AG08395 (cell line): ENCODE data around the gene TBC1D9B.

ENCODE experiments used
- DNase-seq: peaks from one replicate; pipeline ENCODE4 v3.0.0; 2012; ENCODE audit warnings: mixed read lengths, low spot score

TBC1D9B gene

GRCh38 chr5:179906795-179907555 is 722 bp downstream of the TBC1D9B start:
- peak; percentile 26 for DNase-seq

DNA sequence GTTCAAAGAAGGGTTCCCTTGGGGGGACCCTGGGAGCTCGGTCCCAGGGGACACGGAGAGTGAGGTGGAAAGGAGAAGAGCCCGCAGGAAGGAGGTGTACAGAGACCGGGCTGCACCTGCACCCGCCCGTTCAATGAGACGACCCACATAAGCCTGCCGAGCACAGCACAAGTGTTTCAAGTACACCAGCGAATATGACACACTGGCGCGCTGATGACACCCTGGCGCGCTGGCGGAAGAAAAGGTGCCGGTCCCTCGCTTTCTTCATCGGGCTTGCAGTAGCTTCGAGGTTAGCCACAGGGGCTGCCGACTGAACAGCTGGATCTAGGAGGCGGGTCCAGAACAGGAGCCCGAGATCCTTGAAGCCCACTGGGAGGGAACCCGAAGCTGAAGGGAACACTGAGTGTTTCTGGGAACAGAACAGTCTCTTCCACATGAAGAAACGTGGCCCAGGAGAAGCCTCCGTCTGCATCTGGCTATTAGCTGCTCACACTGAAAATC is 1.4 kb downstream of the TBC1D9B start:
- no peak for DNase-seq

- no peak for DNase-seq
Observed at GRCh38 chr5:179905161-179905560, 2.5 kb downstream of the TBC1D9B start.

GRCh38 chr5:179904463-179905160 is 3.1 kb downstream of the TBC1D9B start:
- DNase-seq: no peak

GRCh38 chr5:179902763-179903158 is 4.9 kb downstream of the TBC1D9B start:
- no peak for DNase-seq

- no peak for DNase-seq
Observed at GRCh38 chr5:179901915-179902762, 5.6 kb downstream of the TBC1D9B start.

DNA sequence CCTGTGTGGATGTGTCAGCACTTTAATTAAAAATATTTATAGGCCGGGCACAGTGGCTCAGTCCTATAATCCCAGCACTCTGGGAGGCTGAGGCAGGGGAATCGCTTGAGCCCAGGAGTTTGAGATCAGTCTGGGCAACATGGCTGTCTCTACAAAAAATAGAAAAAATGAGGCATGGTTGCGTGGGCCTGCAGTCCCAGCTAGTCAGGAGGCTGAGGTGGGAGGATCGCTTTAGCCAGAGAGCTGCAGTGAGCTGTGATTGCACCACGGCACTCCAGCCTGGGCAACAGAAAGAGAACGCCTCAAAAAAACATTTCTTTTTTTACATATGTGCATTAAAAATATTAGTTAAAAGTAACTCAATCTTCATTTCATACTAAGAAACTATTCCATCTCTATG is 6.2 kb downstream of the TBC1D9B start:
- DNase-seq: no peak

GRCh38 chr5:179900711-179901110 is 7.0 kb downstream of the TBC1D9B start:
- DNase-seq: no peak

- DNase-seq: no peak
Observed at GRCh38 chr5:179900206-179900605, 7.5 kb downstream of the TBC1D9B start.

- no peak for DNase-seq
Observed at GRCh38 chr5:179895861-179896260, 11.8 kb downstream of the TBC1D9B start.

GRCh38 chr5:179893958-179894895 is 13.5 kb downstream of the TBC1D9B start:
- DNase-seq: no peak

DNA sequence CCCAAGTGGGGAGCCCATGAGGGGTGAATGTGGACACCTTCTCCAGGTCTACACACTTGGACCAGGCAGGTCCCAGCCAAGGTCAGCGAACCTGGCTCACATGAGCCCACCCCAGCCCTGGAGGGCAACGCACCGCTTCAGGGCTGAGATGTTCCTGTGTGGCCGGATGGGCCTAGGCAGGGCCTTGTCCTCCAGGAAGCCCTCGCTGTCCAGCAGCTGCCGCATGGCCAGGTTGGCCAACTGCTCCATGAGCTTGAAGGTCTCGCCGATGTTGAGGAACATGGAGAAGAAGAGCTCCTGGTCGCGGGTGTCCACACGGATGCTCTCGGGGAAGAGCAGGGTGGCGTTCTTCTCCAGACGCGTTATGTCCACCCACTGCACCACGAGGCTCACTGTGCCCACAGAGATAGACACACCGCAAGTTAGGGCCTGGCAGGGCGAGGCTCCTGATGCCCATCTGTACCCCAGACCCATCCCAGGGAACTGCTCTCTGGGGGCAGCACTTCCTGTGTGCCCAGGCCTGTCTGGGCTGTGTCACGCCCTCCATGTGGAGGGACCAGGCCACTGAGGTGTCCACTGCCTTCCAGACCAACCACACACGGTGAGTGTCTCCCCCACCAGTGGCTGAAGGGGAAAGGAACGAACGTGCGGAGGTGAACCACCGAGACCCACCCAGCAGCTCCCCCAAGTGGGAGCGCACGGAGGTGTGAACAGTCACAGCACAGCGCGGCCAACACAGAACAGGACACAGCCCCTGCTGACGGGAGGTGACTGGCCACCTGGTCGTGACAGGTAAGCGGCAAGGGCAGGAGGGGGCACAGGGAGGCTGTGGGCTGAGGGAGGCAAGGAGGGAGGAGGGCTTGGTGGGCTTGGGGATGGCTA is 14.4 kb downstream of the TBC1D9B start:
- no peak for DNase-seq

DNA sequence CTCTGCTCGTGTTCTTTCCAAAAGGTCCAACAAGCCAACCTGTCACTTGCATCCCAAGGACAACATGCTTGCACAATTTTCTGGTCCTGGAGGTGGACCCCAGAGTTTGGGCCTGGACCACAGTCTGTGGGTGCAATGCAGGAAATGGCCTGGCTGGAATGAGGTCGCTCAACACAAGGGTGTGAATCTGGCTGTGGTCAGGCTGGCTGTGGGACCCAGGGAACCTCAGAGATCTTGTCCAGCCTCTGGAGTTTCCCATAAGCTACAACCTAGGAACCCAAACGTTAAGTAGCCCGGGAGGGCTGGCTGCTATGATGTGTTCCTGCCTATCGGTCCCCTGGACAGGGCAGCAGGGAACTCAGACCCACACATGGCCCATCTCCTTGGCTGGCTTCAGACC is 15.4 kb downstream of the TBC1D9B start:
- no peak for DNase-seq

DNA sequence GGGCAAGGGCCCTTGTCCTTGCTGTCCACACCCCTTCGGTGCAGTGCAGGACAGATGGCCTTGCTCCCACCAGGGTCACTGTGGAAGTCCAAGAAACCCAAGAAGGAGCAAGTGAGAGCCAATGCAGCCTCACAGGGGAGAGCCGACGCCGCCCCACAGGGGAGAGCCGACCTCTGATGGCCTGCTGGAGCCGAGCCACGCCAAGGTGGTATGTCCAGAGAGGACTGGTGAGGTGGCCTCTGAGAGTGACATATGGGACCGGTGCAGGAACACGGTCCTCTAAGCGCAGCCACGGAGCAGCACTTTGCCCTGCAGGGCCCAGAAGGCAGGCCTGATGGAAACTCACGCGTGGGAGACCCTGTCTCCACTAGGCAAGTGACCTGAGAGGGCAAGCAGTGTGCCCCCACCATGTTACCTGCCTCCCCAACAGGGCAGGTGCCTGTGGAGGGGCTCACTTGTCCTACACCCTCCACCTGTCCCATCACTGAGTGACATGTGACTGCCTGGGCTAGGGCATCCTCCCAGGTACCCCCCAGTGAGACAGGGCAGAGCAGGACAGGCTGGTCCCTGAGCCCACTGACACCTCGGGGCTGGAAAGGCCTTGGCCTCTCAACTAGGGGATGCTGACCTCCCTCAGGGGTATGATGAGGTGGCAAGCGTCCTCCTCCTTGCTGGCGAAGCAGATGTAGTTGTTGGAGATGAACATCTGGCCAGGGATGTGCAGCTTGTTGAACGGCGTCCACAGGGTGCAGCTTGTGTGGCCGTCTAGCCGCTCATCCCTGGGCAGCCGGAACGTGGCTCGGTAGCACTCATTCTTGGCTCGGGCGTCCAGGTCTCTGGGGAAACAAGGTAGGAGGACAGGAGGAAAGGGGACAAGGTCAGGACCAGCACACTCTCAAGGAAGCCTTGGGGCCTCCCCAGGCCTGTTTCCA is 16.7 kb downstream of the TBC1D9B start:
- no peak for DNase-seq

DNA sequence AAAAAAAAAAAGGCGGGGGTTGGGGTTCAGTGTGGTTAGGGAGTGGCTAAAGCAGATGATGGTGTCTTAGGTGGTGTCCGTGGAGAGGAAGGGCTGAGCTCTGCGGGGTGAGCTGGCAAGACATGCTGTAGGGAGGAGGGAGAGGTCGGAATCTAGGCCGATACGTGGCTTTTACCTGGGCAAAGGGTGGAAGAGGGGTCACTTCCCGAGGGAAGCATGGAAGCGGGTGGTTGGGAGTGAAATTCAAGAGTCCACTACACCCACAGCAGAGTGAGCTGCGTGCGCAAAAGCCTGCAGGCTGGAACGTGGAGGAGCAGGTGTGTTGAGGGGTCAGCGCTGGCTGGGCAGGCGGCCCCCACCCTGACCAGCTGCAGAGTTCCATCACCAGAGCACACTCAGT is 17.8 kb downstream of the TBC1D9B start:
- DNase-seq: no peak

DNA sequence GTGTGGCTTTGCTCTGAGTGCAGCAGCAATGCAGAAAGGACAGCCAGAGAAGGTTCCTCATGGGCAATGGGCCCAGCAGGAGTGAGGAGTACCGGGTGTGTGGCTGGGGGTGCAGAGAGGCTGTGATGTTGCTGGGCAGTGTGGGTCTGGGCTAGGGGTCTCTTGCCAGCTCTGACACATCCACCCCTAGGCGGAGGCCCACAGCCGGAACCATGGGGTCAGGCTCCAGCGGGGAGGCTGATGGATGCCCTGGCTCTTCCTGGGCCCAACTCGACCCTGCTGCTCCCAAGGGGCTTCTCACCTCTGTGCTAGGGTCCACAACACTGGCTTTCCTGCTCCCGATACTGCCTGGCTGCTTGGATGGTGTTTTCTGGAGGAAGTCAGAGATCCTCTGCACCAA is 19.9 kb downstream of the TBC1D9B start:
- DNase-seq: no peak

- DNase-seq: no peak
Observed at GRCh38 chr5:179887095-179887494, 20.6 kb downstream of the TBC1D9B start.

DNA sequence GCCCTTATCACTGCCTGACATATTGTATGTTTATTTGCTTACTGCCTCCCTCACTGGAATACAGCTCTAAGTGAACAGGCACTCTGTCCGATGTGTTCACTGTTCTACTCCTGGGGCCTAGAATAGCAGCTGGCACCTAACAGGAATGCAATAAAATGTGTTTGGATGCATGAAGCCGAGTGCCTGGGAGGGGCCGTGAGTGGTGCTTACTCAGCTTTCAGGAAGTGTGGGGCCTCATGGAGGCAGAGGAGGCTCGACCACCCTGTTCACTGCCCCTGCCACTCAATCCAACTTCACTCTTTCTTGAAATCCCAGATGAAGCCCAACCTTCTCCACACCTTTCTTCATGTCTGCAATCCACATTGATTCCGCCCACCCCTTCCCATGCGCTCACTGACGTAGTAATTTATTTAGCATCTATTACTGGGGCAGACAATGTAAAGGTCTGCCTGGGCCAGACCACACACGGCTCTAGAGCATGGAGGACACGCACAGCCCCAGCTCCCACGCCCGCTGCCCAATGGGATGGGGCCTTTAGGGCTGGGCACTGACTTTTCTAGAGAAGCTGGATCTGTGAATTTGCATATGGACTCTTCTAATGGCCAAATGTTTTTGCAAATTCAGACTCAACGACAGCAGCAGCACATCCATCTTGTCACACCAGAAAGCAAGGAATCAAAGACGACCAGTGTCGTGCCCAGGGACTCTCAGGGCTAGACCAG is 21.3 kb downstream of the TBC1D9B start:
- no peak for DNase-seq
